Peyer's patch (tissue), 4 donors: Measurements from ENCODE around the gene PBX2. TPM values are rescaled to one million over a fixed set of nuclear protein-coding genes. Genes with fewer than 3 reads are reported as not detected.

ENCODE experiments used
- DNase-seq, 3 donors: peaks; one replicate each; pipeline ENCODE4 v3.0.0-alpha.2; 2017 to 2019
- H3K27ac ChIP-seq, 4 donors: fragments of 200-600 bp; sonication (generic); one replicate each; pipeline ENCODE4 v1.5.1; 2016 to 2019
- H3K27me3 ChIP-seq, 2 donors: fragments of 200-600 bp; sonication (generic); one replicate each; pipeline ENCODE4 v1.5.1; 2019
- H3K36me3 ChIP-seq, 3 donors: fragments of 200-600 bp; sonication (generic); one replicate each; pipeline ENCODE4 v1.5.1; 2016 to 2019
- H3K4me1 ChIP-seq, 4 donors: fragments of 200-600 bp; sonication (generic); one replicate each; pipeline ENCODE4 v1.5.1; 2016 to 2019
- H3K4me3 ChIP-seq, 4 donors: fragments of 200-600 bp; sonication (generic); 1 replicate in 3 of 4; 2 replicates in 1 of 4; pipeline ENCODE4 v1.5.1; 2016 to 2019; ENCODE audit warnings: mild to moderate bottlenecking in 1 of 4
- H3K9me3 ChIP-seq, 4 donors: fragments of 200-600 bp; sonication (generic); one replicate each; pipeline ENCODE4 v1.5.1; 2016 to 2019; ENCODE audit warnings: mild to moderate bottlenecking in 1 of 4
- POLR2A ChIP-seq, 2 donors: fragments of 450-650 bp; IDR thresholded peaks; one replicate each; pipeline ENCODE4 v1.5.1; 2017; ENCODE audit warnings: antibody characterized with exemption in 2 of 2, mild to moderate bottlenecking in 2 of 2, moderate library complexity in 2 of 2
- total RNA-seq, 4 donors: library from RNA; depleted of rRNA; stranded (reverse); fragments of >200 nt; gene quantifications; one replicate each; pipeline ENCODE4 v1.1.0, GENCODE V29; 2016
- TF ChIP-seq, protein P1 (sequence below), 6 experiments: fragments of 450-650 bp in 4 of 6; fragments of 200-600 bp in 2 of 6; sonication (generic) in 1 of 6; IDR thresholded peaks; one replicate each; pipeline ENCODE4 v1.5.1; 2017 to 2019; ENCODE audit warnings: antibody characterized with exemption in 6 of 6, mild to moderate bottlenecking in 3 of 6, moderate library complexity in 1 of 6

PBX2 gene
- total RNA-seq, 4 donors from 2014 or later, result 33.3 to 74.3 (median 64.4) TPM

DNA sequence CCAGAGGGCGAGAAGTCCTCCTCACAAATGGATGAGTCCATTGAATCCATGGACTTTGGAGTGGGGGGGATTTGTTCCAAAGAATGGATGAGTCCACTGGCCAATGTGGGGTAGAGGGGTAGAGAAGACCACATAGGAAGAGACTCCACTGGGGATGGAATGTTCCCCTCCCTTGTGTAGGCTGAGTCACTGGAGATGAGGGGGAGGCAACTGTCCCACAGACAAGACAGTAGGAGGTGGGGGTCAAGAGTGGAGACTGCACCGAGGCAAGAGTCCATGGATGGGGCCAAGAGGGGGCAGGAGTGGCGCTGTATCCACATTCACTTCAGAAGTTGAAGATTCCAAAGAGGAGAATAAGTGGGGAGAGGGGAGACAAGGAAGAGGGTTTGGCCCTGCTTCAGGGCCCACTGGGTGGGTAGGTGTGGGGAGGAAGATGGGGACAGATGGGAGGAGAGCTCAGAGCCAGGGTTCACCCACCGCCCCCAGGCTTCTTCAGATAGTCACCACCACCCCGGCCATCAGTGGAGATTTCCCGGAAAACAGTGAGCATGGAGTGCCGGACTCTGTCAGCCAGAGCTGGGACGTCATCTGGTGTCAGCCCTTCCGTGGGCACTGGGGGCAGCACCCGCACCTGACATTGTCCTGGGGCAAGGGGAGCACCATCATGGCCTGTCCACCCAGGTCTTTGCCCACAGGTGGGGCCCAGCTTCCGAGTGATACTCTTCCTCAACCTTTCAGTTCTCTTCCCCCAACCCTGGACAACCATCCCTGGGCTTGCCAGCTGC, 21.0 kb downstream of the PBX2 start:
- Histone ChIP-seq H3K27ac (no peak overlapping the region), H3K27me3 (no peaks in the 10 kb centered on the region), H3K4me1 (peaks cover 0 to 4% (median 0%) of the 10 kb centered on the region in 4 donors), H3K36me3 (peaks cover 0 to 44% (median 0%) of the 10 kb centered on the region in 3 donors), H3K9me3 (no peaks in the 10 kb centered on the region), H3K4me3 (no peak overlapping the region)
- TF ChIP-seq, protein P1, sequence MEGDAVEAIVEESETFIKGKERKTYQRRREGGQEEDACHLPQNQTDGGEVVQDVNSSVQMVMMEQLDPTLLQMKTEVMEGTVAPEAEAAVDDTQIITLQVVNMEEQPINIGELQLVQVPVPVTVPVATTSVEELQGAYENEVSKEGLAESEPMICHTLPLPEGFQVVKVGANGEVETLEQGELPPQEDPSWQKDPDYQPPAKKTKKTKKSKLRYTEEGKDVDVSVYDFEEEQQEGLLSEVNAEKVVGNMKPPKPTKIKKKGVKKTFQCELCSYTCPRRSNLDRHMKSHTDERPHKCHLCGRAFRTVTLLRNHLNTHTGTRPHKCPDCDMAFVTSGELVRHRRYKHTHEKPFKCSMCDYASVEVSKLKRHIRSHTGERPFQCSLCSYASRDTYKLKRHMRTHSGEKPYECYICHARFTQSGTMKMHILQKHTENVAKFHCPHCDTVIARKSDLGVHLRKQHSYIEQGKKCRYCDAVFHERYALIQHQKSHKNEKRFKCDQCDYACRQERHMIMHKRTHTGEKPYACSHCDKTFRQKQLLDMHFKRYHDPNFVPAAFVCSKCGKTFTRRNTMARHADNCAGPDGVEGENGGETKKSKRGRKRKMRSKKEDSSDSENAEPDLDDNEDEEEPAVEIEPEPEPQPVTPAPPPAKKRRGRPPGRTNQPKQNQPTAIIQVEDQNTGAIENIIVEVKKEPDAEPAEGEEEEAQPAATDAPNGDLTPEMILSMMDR (IDR thresholded peaks at IDR 0.05), result no peak
- no peak for TF ChIP-seq POLR2A (IDR thresholded peaks at IDR 0.05)
- DNase-seq, result peak in 1 of 3 donors; percentile 23

DNA sequence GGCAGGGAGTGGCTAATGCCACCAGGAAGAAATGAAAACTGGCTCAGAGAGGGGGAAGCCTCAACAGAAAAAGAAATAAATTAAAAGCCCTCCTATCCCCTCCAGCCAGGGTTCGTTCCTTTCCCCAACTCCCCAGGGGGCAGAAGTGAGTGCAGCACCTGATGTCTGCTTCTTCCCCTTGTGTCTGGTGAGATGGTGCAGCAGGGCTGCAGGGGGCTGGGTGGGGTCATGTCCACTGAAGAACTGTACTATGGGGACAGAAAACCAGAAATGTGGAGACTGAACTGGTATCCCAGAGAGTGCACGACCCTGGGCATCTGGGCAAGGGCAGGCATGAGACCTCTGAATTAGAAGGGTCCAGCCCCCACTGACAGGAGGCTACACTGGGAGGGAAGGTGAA, 21.7 kb downstream of the PBX2 start:
- Histone ChIP-seq H3K9me3 (no peaks in the 10 kb centered on the region), H3K4me3 (no peak overlapping the region), H3K27me3 (no peaks in the 10 kb centered on the region), H3K36me3 (peaks cover 0 to 44% (median 0%) of the 10 kb centered on the region in 3 donors), H3K27ac (no peak overlapping the region), H3K4me1 (peaks cover 0 to 4% (median 0%) of the 10 kb centered on the region in 4 donors)
- TF ChIP-seq POLR2A (IDR thresholded peaks at IDR 0.05), result no peak
- TF ChIP-seq, protein P1 (IDR thresholded peaks at IDR 0.05), result no peak
- DNase-seq, result peak in 1 of 3 donors; percentile 16

DNA sequence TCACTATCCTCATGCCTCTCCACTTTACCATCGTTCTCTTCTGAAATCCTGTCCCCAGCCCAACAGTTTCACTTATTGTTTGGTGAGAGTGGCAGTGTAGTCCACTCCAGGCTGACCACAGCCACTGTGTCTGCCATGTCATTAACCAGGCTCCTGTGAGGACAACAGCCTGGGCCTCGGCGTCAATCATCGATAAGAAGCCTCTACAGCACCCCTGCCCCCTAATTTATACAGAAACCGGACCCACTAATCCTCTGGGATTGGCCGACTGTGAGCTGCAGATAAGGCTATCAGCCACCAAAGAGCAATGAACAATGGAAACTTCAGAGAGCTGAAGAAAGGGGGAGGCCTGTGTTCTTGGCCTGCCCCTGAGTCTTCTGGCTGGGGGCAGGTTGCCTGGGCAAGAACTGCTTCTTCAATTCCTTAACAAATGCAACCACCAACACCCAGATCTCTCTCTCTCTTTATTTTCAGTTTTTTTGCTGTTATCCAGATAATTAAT, 22.2 kb downstream of the PBX2 start:
- no peak overlapping the region for H3K4me3 ChIP-seq
- peaks cover 0 to 44% (median 0%) of the 10 kb centered on the region in 3 donors for H3K36me3 ChIP-seq
- no peaks in the 10 kb centered on the region for H3K9me3 ChIP-seq
- no peak overlapping the region for H3K27ac ChIP-seq
- peaks cover 0 to 1% (median 0%) of the 10 kb centered on the region in 4 donors for H3K4me1 ChIP-seq
- H3K27me3 ChIP-seq, result no peaks in the 10 kb centered on the region
- TF ChIP-seq, protein P1 (IDR thresholded peaks at IDR 0.05), result no peak
- TF ChIP-seq POLR2A (IDR thresholded peaks at IDR 0.05), result no peak
- peak in 1 of 3 donors; percentile 5 for DNase-seq

DNA sequence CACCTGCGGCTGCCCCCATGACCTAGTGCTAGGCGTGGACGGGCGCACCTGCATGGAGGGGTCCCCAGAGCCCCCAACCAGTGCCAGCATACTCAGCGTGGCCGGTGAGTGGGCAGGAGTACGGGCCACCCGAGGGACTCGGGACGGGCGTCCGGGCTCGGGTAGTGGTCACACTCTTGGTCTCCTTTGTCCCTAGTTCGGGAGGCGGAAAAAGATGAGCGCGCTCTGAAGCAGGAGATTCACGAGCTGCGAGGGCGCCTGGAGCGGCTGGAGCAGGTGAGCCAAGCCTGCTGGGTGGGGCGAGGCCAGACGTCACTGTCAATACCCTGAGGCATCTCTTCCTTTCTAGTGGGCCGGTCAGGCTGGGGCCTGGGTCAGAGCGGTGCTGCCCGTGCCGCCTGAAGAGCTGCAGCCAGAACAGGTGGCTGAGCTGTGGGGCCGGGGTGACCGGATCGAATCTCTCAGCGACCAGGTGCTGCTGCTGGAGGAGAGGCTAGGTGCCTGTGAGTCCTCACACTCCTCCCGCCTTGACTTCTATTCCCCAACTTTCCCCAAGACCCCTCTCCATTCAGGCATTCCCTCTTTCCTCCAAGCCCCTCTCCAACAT, 22.7 kb downstream of the PBX2 start:
- H3K4me3 ChIP-seq, result no peak overlapping the region
- TF ChIP-seq, protein P1 (IDR thresholded peaks at IDR 0.05), result no peak
- no peak for TF ChIP-seq POLR2A (IDR thresholded peaks at IDR 0.05)
- no peaks in the 10 kb centered on the region for H3K4me1 ChIP-seq
- H3K9me3 ChIP-seq, result no peaks in the 10 kb centered on the region
- DNase-seq, result peak in 1 of 3 donors; percentile 41
- H3K27me3 ChIP-seq, result no peaks in the 10 kb centered on the region
- peaks cover 0 to 49% (median 0%) of the 10 kb centered on the region in 3 donors for H3K36me3 ChIP-seq
- H3K27ac ChIP-seq, result no peak overlapping the region

DNA sequence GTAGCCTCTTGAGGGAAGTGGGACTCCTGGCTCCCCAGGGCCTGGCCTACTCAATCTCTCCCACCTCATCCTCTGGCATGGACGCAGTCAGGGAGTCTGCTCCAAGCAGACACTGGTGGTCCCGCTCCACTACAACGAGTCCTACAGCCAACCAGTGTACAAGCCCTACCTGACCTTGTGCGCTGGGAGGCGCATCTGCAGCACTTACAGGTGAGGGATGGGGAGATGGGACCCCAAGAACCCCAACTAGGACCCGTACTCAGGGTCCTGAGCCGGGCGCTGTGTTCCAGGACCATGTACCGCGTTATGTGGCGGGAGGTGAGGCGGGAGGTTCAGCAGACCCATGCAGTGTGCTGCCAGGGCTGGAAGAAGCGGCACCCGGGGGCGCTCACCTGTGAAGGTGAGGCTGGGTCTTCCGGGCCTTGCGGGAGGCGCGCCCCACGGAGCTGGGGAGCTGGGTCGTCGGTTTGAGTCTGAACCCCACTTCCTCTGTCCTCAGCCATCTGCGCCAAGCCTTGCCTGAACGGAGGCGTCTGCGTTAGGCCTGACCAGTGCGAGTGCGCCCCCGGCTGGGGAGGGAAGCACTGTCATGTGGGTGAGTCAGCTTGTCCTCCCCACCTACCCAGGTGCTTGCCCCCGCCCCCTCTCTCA, 23.5 kb downstream of the PBX2 start:
- H3K36me3 ChIP-seq, result peaks cover 0 to 51% (median 0%) of the 10 kb centered on the region in 3 donors
- H3K27me3 ChIP-seq, result no peaks in the 10 kb centered on the region
- TF ChIP-seq, protein P1 (IDR thresholded peaks at IDR 0.05), result no peak
- no peak for TF ChIP-seq POLR2A (IDR thresholded peaks at IDR 0.05)
- H3K4me3 ChIP-seq, result no peak overlapping the region
- H3K4me1 ChIP-seq, result no peaks in the 10 kb centered on the region
- peak in 1 of 3 donors; percentile 50 for DNase-seq
- no peak overlapping the region for H3K27ac ChIP-seq
- no peaks in the 10 kb centered on the region for H3K9me3 ChIP-seq
